ENCODE measurements around the gene HOXA3. TPM values are rescaled to one million over a fixed set of nuclear protein-coding genes. Genes with fewer than 3 reads are reported as not detected.
A peak's percentile ranks its signal among the peaks of the same experiment; 100 is the strongest.

HOXA3 gene
- total RNA-seq, 4 donors from 2014 or later = 3.6 to 8.7 (median 6.6) TPM

GRCh38 chr7:27104341-27105058 lies 47.9 kb downstream of the HOXA3 start:
- 34 to 36% methylated on average over 13 of the region's 13 CpGs for WGBS, 2 donors
- H3K36me3 ChIP-seq = no peaks in the 10 kb centered on the region
- TF ChIP-seq CTCF (IDR thresholded peaks at IDR 0.05) (no peak), POLR2A (IDR thresholded peaks at IDR 0.05) (no peak)
- H3K27me3 ChIP-seq = peaks cover 0 to 11% (median 0%) of the 10 kb centered on the region in 4 donors
- peaks cover 15 to 98% (median 43%) of the 10 kb centered on the region in 3 donors for H3K4me1 ChIP-seq
- no peaks in the 10 kb centered on the region for H3K9me3 ChIP-seq
- DNase-seq = no peak
- intact Hi-C loops (cut with DNase I) = no loop called here
- peak overlapping the region; percentile 96 to 99 (median 99) for H3K27ac ChIP-seq
- peak overlapping the region in 3 of 4 donors; percentile 85 to 97 (median 88) for H3K4me3 ChIP-seq

GRCh38 chr7:27103489-27104226 lies 48.7 kb downstream of the HOXA3 start:
- DNase-seq = no peak
- Histone ChIP-seq H3K9me3 (no peaks in the 10 kb centered on the region), H3K27ac (peak overlapping the region; percentile 96 to 99 (median 99)), H3K27me3 (peaks cover 0 to 11% (median 0%) of the 10 kb centered on the region in 4 donors), H3K36me3 (no peaks in the 10 kb centered on the region), H3K4me1 (peaks cover 10 to 97% (median 35%) of the 10 kb centered on the region in 3 donors), H3K4me3 (peak overlapping the region; percentile 35 to 97 (median 86))
- WGBS, 2 donors = 8 to 9% methylated on average over 25 to 28 of the region's 35 CpGs
- intact Hi-C loops (cut with DNase I) = no loop called here
- TF ChIP-seq POLR2A (IDR thresholded peaks at IDR 0.05) = no peak
- TF ChIP-seq CTCF (IDR thresholded peaks at IDR 0.05) = no peak

- H3K27me3 ChIP-seq = peaks cover 0 to 11% (median 0%) of the 10 kb centered on the region in 4 donors
Observed at GRCh38 chr7:27102581-27103442, 49.6 kb downstream of the HOXA3 start, which contains the start of gene HOXA2. Gene HOXA2 (minus strand): TSS chr7:27102683. CDS start chr7:27102500, 183 bp downstream.

GRCh38 chr7:27101957-27102580 lies 50.3 kb downstream of the HOXA3 start:
- no peak for DNase-seq
- Histone ChIP-seq H3K27me3 (peaks cover 0 to 11% (median 0%) of the 10 kb centered on the region in 4 donors), H3K4me1 (peaks cover 9 to 97% (median 32%) of the 10 kb centered on the region in 3 donors), H3K4me3 (peak overlapping the region; percentile 35 to 97 (median 86)), H3K27ac (peak overlapping the region; percentile 96 to 99 (median 99)), H3K36me3 (no peaks in the 10 kb centered on the region), H3K9me3 (no peaks in the 10 kb centered on the region)
- WGBS, 2 donors = 0 to 2% methylated on average over 3 to 9 of the region's 39 CpGs
- TF ChIP-seq POLR2A (IDR thresholded peaks at IDR 0.05) = no peak
- no peak for TF ChIP-seq CTCF (IDR thresholded peaks at IDR 0.05)
- intact Hi-C loops (cut with DNase I) = no loop called here

More at GRCh38 chr7:27102581-27103442, 49.6 kb downstream of the HOXA3 start, which contains the start of gene HOXA2:
- Histone ChIP-seq H3K9me3 (no peaks in the 10 kb centered on the region), H3K27ac (peak within 1 kb of the TSS; percentile 96 to 99 (median 99)), H3K4me1 (peaks cover 9 to 97% (median 30%) of the 10 kb centered on the region in 3 donors), H3K36me3 (no peaks in the 10 kb centered on the region), H3K4me3 (peak within 1 kb of the TSS; percentile 35 to 97 (median 86))
- 9 to 11% methylated on average over 17 to 28 of the region's 29 CpGs for WGBS, 2 donors
- TF ChIP-seq POLR2A (IDR thresholded peaks at IDR 0.05) = peak in 2 of 4 donors; percentile 22 to 53
- TF ChIP-seq CTCF (IDR thresholded peaks at IDR 0.05) = no peak
- intact Hi-C loops (cut with DNase I) = no loop called here
- DNase-seq = no peak

Data from esophagus squamous epithelium (tissue), 5 donors.